ENCODE measurements around the gene GTF2H4.

DNA sequence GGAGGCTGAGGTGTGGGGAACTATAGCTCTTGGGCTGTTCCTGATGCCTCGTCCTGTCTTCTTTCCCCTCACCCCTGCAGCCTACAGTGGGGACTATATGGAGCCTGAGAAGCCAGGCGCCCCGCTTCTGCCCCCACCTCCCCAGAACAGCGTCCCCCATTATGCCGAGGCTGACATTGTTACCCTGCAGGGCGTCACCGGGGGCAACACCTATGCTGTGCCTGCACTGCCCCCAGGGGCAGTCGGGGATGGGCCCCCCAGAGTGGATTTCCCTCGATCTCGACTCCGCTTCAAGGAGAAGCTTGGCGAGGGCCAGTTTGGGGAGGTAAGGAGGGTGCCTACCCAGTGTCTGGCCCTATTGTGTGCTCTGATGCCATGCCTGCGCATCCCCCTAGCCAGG lies 11.5 kb upstream of the GTF2H4 start:
- TF ChIP-seq, protein P1, sequence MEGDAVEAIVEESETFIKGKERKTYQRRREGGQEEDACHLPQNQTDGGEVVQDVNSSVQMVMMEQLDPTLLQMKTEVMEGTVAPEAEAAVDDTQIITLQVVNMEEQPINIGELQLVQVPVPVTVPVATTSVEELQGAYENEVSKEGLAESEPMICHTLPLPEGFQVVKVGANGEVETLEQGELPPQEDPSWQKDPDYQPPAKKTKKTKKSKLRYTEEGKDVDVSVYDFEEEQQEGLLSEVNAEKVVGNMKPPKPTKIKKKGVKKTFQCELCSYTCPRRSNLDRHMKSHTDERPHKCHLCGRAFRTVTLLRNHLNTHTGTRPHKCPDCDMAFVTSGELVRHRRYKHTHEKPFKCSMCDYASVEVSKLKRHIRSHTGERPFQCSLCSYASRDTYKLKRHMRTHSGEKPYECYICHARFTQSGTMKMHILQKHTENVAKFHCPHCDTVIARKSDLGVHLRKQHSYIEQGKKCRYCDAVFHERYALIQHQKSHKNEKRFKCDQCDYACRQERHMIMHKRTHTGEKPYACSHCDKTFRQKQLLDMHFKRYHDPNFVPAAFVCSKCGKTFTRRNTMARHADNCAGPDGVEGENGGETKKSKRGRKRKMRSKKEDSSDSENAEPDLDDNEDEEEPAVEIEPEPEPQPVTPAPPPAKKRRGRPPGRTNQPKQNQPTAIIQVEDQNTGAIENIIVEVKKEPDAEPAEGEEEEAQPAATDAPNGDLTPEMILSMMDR (IDR thresholded peaks at IDR 0.05) = no peak
- TF ChIP-seq POLR2A (IDR thresholded peaks at IDR 0.05) = no peak
